HG03558 (cell line): Measurements from ENCODE around the gene TUBB4B.

Source experiments
- ATAC-seq: cut with Tn5 transposase; IDR thresholded peaks from one replicate; pipeline ENCODE4 v1.9.1; 2021; ENCODE audit warnings: moderate number of reproducible peaks; ENCODE audit not compliant: unreplicated experiment; ENCODE audit errors: extremely low read depth

The TUBB4B gene

DNA sequence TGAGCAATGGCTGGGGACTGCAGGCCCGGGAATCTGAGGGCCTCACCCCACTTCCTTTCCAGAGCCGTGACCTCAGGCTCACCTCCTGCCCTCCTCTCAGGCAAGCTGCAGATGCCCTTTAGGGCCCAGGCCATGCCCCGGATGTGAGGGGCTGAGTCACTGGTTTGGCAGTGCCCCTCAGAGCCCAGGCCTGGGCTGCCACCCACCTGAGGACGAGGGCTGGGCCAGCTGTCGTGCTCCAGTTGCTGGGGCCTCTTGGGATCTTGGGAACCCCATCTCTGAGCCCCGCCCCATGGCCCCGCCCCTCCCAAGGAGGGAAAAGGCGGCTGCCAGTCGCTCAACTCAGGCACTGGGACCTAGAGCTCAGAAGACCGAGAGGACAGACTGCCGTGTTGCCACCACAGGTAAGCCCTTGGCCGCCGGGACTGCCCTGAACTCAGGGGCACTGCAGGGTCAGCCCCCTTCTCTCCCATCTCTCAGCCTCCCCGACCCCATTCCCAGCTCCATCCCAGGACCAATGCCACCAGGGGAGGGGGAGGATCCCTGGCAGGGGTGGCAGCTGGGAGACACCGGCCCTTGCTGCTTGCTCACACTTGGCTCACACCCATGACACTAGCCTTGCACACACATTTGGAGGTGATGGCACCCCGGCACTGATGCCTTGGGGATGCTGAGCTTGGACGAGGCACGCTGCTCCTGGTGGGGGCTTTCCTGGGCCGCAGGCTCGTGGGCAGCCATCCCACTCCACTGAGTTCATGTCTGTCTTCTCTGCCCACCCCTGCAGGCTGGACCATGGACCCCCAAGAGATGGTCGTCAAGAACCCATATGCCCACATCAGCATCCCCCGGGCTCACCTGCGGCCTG lies 16.0 kb upstream of the TUBB4B start, which contains the start of gene CYSRT1:
Gene CYSRT1 (plus strand): TSS at position 345 of the 865 bp plus-strand sequence. CDS start 448 bp downstream, at position 793.
- no peak for ATAC-seq

DNA sequence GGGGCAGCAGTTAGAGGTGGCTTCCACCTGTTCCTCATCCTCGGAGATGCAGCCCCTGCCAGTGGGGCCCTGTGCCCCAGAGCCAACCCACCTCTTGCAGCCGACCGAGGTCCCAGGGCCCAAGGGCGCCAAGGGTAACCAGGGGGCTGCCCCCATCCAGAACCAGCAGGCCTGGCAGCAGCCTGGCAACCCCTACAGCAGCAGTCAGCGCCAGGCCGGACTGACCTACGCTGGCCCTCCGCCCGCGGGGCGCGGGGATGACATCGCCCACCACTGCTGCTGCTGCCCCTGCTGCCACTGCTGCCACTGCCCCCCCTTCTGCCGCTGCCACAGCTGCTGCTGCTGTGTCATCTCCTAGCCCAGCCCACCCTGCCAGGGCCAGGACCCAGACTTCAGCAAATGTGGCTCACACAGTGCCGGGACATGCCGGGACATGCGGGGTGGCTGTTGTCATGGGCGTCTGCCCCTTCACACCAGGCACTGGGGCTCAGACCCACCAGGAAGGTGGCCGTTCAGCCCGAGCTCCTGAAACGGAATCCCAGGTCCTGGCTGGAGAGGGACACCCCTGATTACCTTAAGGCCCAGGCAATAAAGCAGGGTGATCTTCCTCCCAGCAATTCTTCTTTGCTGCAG lies 15.3 kb upstream of the TUBB4B start:
- no peak for ATAC-seq

DNA sequence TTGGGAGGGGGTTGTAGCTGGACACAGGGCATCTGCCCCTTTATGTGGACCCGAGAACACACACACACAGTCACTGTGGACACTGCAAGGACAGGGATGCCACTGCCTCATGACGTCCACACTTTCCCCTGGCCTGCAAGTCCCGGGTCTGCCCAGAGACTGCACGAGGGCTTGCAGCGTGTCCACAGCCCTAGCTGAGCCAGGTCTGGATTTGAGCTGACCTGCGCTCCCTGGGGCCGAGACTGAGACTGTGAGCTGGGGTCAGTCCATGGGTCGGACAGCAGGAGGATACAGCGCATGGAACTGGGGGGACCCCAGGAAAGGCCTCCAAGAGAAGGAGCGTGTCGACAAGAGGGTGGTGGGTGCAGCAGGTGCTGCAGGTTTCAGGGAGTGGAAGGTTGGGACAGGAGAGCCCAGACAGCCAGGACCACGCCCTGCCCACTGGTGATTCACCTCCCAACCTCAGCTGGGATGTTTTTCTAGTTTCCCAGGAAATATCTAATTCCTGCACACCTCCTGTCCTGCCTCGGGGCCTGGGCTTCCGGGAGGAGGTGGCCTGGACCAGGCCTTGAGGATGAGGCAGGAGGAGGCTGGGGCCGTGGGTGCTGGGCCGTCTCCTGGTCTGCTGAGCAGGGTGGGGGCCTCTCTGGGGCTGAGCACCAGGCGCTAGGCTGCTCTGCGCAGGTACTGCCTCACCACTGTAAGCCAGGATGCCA lies 14.6 kb upstream of the TUBB4B start:
- ATAC-seq, result no peak

DNA sequence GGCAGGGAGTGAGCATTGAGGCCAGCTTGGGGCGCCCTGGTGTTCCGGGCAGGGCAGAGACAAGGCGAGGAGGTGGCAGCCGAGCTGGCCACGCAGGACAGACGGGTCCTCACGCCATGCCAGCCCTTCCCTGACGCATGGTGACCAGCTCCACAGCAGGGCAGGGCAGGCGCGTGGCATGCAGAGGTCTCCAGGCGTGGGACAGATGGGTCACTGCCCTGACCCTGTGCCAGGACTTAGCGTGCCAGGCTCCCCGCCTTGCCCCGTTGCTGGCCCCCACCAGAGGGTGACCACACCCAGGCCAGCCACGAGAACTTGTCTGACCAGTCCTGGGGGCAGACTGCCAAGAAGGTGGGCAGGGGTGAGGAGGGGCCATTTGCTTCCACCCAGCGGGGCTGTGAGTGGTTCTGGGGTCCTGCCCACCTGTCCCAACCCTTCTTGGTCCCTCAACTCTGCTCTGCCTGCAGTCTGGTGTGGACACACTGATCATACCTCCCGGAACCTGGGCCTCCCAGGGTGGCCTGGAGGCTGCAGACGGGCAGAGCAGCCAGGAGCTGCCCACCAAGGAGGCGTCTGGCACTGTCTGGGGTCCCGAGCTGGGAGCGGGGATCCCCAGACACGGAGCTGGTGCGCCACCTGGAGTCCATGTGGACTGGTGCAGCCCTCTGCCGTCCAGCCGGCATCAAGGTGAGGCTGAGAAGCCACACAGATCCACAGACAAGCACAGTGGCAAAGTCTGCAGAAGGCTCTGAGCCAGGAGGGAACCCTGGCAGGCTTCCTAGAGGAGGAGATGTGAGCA lies 13.8 kb upstream of the TUBB4B start, which contains the start of gene RNF224:
Gene RNF224 (plus strand): TSS at position 449 of the 799 bp plus-strand sequence. CDS start 834 bp downstream, outside the sequence.
- ATAC-seq, result no peak

DNA sequence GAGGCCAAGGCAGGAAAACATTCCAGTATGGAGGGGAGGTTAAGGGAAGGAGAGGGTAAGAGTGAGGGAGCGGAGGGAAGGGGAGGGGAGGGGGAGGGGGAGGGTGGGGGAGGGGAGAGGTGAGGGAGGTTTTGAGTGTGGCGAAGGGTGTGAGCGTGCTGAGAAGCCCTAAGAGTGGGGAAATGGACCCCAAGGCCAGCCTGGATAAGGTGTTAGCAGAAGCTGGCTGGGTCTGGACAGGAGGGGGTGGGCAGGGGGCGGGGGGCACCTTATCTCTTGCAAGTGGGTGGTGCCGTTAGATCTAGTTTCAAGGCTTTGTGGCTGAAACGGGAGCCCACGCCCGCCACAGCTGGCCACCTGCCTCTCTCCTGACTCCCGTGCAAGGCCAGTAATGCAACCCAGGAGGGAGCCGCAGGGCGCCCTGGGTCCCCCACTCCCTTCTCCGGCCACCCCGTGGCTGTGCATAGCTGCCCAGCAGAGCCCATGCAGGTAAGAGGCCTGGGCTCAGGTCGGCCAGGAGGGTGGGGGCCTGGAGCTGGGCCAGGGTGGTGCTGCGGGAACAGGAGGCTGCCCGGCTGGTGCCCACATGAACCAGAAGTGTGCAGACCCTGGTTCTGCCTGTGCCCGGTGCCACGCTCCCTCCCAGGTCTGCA lies 13.1 kb upstream of the TUBB4B start:
- ATAC-seq, result no peak

DNA sequence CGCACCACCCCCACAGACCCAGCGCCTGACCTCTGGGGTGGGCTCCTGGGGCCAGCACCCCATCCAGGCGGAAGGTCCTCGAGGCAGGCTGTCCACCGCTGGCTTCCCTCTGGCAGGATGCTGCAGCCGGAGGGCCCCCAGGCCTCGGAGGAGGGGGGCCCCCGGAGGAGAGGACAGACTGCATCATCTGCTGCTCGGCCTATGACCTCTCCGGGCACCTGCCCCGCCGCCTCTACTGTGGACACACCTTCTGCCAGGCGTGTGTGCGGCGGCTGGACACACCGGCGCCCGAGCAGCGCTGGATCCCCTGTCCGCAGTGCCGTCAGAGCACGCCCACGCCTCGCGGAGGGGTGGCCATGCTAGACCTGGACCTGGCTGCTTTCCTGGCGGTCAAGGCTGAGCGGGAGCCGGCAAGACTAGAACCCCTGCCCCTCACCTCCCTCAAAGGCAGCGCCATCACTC lies 12.6 kb upstream of the TUBB4B start:
- no peak for ATAC-seq

DNA sequence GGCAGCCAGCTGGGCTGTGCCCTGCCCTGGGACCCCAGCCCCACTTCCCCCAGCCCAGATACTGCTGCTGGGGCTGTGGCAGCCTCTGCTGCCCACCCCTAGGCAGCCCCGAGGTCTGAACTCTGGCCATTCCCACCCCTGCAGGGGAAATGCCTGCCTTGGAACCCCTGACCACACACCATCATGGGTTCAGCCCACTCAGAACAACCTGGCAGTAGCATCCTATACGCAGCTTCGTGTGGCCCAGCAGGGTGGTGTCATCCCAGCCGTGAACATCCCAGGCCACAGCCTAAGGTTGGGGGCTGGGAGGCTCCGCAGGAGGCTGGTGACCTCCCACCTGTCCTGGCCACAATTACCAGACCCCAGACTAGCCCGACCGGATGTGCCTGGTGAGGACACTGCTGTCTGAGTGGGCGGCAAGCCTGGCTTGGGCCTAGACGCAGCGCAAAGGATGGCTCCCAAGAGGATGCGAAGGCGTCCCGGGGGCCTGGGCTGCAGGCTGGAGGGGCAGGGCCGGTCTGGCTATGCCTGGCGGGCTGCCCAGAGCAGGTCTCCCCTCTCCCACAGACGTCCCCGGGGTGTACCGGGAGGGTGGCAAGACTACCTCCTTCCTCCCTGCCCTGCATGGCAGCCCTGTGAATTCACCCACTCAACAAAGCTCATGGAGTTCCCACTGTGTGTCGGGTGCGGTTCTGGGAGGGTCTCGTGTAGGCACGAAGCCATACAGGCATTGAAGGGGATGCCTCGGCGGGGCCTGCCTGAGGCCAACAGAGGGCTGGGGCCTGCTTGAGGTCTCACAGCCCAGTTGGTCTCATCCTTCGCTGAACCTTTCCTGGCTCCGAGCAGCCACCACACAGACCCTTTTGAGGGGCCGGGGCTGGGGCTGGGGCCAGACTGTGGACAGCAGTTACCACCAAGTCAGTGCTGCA lies 11.9 kb upstream of the TUBB4B start:
- no peak for ATAC-seq

DNA sequence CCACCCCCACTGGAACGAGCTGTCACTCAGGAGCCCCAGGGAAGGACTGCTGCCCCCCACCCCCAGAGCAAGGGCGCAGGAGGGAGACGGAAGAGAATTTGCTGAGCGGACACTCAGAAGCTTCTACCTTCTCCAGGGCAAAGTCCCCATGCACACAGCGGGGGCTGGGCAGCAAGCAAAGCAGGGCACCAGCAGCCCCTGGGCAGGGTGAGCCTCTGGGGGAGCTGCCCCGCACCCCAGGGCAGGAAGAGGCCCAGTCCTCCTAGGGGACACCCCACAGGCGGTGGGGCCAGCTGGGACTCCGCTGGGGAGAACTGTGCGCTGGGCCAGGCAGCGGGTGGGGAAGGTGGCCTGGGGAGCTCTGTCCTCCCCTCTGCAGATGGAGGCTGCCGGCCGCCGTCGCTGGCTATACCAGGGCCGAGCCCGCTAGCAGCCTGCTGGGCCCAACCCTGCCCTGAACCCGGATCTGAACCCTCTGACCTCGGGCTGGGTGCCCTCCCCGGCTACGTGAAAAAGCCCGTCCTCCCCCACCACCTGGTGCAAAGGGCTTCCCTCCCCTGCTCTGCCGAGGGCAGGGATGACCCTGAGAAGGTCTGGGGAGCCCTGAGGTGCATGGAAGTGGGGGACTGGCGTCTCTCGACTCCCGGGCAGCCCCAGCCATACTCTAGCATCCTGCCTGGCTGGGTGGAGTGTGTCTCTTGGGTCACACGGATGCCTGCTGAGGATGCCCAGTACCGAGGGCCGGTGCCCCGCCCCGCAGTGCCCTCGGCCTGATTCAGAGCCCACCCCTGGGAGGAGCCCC lies 11.0 kb upstream of the TUBB4B start:
- no peak for ATAC-seq

DNA sequence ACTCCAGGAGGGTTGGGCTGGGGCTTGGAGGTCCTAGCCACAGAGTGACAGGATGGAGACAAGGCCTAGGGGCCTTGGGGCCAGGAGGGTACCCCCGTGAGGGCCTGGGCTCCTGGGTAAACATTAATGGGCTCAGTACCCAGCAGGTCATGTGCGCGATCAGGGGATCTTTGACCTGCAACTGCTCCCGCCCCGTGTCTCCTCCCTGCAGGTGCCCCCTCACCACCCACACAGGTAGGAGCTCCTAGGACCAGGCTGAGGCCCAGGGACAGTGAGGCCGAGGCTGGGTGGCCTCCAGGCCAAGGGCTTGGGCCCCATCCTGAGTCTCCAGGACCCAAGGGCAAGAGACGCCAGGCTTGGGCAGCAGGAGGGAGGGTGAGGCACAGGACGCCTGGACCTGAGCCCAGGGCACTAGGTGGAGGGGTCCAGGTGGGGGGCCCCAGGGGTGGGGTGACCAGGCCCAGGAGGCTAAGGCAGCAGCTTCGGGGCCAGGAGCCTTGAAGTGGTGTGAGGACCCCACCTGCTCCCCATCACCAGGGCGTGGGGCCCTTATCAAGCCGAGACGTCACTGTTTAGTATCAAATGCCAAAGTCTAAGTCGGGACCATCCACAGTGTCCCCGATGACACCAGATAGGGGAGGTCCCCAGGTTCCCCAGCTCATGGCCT lies 10.2 kb upstream of the TUBB4B start, which contains the start of gene SLC34A3:
Gene SLC34A3 (plus strand): TSS at position 197 of the 667 bp plus-strand sequence. CDS start 802 bp downstream, outside the sequence.
- no peak for ATAC-seq

DNA sequence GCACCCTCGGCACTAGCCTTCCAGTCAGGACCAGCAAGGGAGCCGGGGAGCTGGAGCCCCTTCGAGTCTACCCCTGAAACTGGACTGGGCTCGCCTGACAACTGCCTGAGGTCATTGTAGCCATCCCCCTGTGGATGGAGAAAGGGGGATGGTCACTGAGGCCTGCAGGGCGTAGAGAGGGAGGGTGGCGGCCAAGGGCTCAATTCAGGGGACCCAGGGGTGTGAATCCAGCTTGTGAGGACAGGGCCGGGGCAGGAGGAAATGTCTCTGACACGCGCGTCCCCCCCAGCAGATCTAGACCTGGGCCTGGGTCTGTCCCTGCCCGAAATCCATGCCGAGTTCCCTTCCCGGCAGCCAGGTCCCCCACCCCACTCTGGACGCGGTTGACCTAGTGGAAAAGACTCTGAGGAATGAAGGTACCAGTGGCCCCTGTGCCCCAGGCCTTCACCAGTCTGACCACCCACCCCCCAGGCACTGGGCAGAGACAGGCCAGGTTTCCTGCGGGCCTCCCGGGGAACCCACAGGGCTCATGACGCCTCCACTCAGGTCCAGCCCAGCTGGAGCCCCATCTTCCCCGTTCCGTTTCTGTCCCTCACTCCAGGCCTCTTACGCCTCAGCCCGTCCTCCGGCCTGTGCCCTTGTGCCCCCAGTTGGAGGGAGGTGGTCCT lies 9.6 kb upstream of the TUBB4B start:
- ATAC-seq, result no peak

DNA sequence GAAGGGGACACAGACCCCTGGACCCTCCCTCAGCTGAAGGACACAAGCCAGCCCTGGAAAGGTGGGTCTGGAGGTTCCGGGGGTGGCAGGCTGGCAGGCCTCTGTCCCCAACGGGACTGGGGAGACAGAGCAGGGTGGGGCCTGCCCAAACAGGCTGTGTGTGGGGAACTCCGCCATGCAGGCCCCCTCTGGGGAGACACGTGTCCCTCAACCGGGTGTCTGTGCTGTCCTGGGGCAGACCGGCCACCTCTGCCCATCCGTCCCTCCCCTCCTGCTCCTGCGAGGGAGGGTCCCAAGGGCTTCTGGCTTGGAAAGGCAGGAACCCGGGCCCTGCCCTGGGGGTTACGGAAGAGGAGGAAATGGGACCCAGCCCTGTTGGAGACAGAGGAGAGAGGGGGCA lies 9.0 kb upstream of the TUBB4B start:
- ATAC-seq, result no peak

DNA sequence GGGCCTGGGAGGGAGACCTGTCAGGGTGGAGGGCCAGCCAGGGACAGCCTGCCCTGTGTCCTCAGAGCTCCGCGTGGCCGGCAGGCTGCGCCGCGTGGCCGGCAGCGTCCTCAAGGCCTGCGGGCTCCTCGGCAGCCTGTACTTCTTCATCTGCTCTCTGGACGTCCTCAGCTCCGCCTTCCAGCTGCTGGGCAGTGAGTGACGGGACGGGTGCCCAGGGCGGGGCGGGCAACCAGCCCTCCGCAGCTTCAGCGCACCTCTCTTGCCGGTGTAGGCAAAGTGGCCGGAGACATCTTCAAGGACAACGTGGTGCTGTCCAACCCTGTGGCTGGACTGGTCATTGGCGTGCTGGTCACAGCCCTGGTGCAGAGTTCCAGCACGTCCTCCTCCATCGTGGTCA lies 8.6 kb upstream of the TUBB4B start:
- no peak for ATAC-seq

DNA sequence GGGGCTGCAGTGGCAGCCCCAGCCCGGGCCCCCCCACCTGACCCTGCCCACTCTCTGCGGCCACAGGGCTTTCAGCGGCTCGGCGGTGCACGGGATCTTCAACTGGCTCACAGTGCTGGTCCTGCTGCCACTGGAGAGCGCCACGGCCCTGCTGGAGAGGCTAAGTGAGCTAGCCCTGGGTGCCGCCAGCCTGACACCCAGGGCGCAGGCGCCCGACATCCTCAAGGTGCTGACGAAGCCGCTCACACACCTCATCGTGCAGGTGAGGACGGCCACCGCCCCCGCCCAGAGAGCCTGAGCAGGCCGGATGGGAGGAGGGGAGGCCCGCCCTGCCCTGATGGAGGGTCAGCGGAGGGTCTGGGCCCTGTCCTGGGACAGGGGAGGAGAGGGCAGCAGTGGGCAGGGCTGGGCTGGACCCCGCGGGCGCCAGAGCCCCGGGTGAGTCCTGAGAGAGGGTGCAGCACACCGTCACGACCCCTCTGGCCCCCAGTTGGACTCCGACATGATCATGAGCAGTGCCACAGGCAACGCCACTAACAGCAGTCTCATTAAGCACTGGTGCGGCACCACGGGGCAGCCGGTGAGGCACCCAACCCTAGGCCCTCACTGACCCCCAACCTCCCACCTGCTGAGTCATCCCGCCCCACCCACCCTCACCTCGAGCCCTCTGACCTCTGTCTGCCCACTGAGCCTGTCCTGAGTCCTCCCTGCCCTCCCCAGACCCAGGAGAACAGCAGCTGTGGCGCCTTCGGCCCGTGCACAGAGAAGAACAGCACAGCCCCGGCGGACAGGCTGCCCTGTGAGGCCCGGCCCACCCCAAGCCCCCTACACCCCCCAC lies 7.7 kb upstream of the TUBB4B start:
- no peak for ATAC-seq

DNA sequence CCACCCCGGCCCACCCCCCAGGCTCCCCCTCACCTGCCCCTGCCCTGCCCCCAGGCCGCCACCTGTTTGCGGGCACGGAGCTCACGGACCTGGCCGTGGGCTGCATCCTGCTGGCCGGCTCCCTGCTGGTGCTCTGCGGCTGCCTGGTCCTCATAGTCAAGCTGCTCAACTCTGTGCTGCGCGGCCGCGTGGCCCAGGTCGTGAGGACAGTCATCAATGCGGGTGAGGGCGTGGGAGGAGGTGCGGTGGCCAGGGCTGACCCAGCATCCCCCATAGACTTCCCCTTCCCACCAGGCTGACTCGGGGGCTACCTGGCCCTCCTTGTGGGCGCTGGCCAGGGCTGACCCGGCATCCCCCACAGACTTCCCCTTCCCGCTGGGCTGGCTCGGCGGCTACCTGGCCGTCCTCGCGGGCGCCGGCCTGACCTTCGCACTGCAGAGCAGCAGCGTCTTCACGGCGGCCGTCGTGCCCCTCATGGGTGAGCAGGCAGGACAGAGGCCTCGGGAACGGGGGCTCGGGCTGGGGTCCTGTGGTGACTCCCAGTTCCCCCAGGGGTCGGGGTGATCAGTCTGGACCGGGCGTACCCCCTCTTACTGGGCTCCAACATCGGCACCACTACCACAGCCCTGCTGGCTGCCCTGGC lies 6.9 kb upstream of the TUBB4B start:
- no peak for ATAC-seq

DNA sequence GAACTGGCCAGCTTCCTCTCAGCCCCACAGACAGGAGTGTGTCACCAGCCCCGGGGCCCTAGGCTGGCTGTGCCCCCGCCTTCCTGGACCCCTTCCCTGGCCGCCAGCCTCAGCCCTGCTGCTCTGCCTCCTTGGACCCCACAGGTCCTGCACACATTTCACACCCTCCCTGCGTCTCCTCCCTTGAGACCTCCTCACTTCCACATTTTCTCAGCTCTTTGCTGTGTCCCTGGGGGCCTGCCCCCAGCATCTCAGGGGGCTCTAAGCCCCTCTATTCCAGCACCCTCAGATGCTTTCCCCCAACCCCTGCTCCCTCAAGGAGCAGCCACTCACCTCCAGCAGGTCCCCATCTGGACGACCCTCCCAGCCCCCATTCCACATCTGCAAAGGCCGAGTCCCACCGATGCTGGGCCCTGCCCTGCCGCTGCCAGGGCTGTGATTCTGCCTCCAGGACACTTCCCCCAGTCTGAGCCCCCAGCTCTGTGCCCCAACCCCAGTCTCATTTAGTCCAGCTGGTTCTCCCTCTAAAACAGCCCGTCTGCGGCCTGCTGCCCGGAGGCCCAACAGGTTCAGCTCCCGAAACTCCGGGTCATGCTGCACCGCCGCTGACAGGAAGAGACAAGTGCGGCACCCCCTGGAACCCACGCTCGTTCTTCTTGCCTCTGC lies 6.2 kb upstream of the TUBB4B start:
- no peak for ATAC-seq
